ENCODE results near the gene PALM. TPM values are rescaled to one million over a fixed set of nuclear protein-coding genes. Genes with fewer than 3 reads are reported as not detected.

PALM gene
- total and polyA plus RNA-seq, 4 donors = 16.2 to 45.7 (median 28.1) TPM

- H3K4me3 ChIP-seq = peak within 1 kb of the TSS; percentile 42
- H3K27me3 ChIP-seq (ENCODE audit: control insufficient read depth in 3 of 3, insufficient read depth in 3 of 3, low read length in 2 of 3) = peaks cover 0 to 10% (median 3%) of the 10 kb centered on the region in 3 donors
- H3K36me3 ChIP-seq (ENCODE audit: control insufficient read depth in 4 of 4, insufficient read depth in 4 of 4, low read length in 4 of 4) = no peaks in the 10 kb centered on the region
- ATAC-seq (ENCODE audit: insufficient read depth, low FRiP score) = no peak
- peak; percentile 36 to 54 (median 41) for DNase-seq
- WGBS, 2 donors = 5 to 35% methylated on average over 19 to 63 of the region's 63 CpGs
- H3K27ac ChIP-seq (ENCODE audit: low read depth in 1 of 2, low read length in 1 of 2) = peak within 1 kb of the TSS; percentile 90 to 92
- no peaks in the 10 kb centered on the region for H3K9me3 ChIP-seq (ENCODE audit: control insufficient read depth in 4 of 4, insufficient read depth in 3 of 4, low read length in 3 of 4)
- TF ChIP-seq CTCF (IDR thresholded peaks at IDR 0.05; ENCODE audit: control extremely low read depth, extremely low read depth) = no peak
- H3K4me1 ChIP-seq (ENCODE audit: control insufficient read depth in 5 of 5, insufficient read depth in 5 of 5, low read length in 5 of 5) = peaks cover 0 to 27% (median 12%) of the 10 kb centered on the region in 5 donors
- peak within 1 kb of the TSS in 1 of 2 donors; percentile 2 for H3K9ac ChIP-seq (ENCODE audit: insufficient read depth in 1 of 2, low read length in 2 of 2)
Measured at GRCh38 chr19:676339-677105, 32.2 kb upstream of the PALM start, which contains the start of gene FSTL3. TSS of gene FSTL3 (plus strand) at chr19:676392. CDS start at chr19:676424, 32 bp downstream.

GRCh38 chr19:677201-677600 lies 31.5 kb upstream of the PALM start:
- Histone ChIP-seq H3K36me3 (ENCODE audit: control insufficient read depth in 4 of 4, insufficient read depth in 4 of 4, low read length in 4 of 4) (no peaks in the 10 kb centered on the region), H3K27ac (ENCODE audit: low read depth in 1 of 2, low read length in 1 of 2) (peak overlapping the region; percentile 90 to 92), H3K4me1 (ENCODE audit: control insufficient read depth in 5 of 5, insufficient read depth in 5 of 5, low read length in 5 of 5) (peaks cover 0 to 27% (median 12%) of the 10 kb centered on the region in 5 donors), H3K27me3 (ENCODE audit: control insufficient read depth in 3 of 3, insufficient read depth in 3 of 3, low read length in 2 of 3) (peaks cover 0 to 10% (median 3%) of the 10 kb centered on the region in 3 donors), H3K9me3 (ENCODE audit: control insufficient read depth in 4 of 4, insufficient read depth in 3 of 4, low read length in 3 of 4) (no peaks in the 10 kb centered on the region), H3K9ac (ENCODE audit: insufficient read depth in 1 of 2, low read length in 2 of 2) (no peak overlapping the region), H3K4me3 (peak overlapping the region; percentile 42)
- ATAC-seq (ENCODE audit: insufficient read depth, low FRiP score) = no peak
- no peak for TF ChIP-seq CTCF (IDR thresholded peaks at IDR 0.05; ENCODE audit: control extremely low read depth, extremely low read depth)
- 6% methylated on average over 11 to 15 of the region's 15 CpGs for WGBS, 2 donors
- DNase-seq = peak; percentile 53 to 68 (median 62)

- Histone ChIP-seq H3K4me3 (peak overlapping the region; percentile 7), H3K36me3 (ENCODE audit: control insufficient read depth in 4 of 4, insufficient read depth in 4 of 4, low read length in 4 of 4) (peaks cover 0 to 2% (median 0%) of the 10 kb centered on the region in 4 donors), H3K27ac (ENCODE audit: low read depth in 1 of 2, low read length in 1 of 2) (peak overlapping the region; percentile 7 to 90), H3K9me3 (ENCODE audit: control insufficient read depth in 4 of 4, insufficient read depth in 3 of 4, low read length in 3 of 4) (no peaks in the 10 kb centered on the region), H3K27me3 (ENCODE audit: control insufficient read depth in 3 of 3, insufficient read depth in 3 of 3, low read length in 2 of 3) (peaks cover 0 to 10% (median 3%) of the 10 kb centered on the region in 3 donors), H3K4me1 (ENCODE audit: control insufficient read depth in 5 of 5, insufficient read depth in 5 of 5, low read length in 5 of 5) (peaks cover 0 to 27% (median 12%) of the 10 kb centered on the region in 5 donors), H3K9ac (ENCODE audit: insufficient read depth in 1 of 2, low read length in 2 of 2) (no peak overlapping the region)
- WGBS, 2 donors = 51 to 64% methylated on average over 22 of the region's 22 CpGs
- DNase-seq = no peak
- no peak for ATAC-seq (ENCODE audit: insufficient read depth, low FRiP score)
- TF ChIP-seq CTCF (IDR thresholded peaks at IDR 0.05; ENCODE audit: control extremely low read depth, extremely low read depth) = no peak
Measured at GRCh38 chr19:677601-678436, 30.9 kb upstream of the PALM start.

All from lung (tissue), 12 donors.